OCI-LY1 (cell line): Measurements from ENCODE around the gene RAP1GDS1.

Experiments
- H2AFZ ChIP-seq: fragments of 200-600 bp; sonication (generic), shearing (Covaris generic); 2 replicates; pipeline ENCODE4 v1.6.0; 2014; ENCODE audit warnings: antibody characterized with exemption, mild to moderate bottlenecking, low read length
- H3F3A ChIP-seq: fragments of 200-600 bp; sonication (generic), shearing (Covaris generic); 2 replicates; pipeline ENCODE4 v1.6.0; 2014; ENCODE audit warnings: mild to moderate bottlenecking, antibody characterized with exemption, low read length, moderate library complexity; ENCODE audit not compliant: insufficient read depth
- H3K27ac ChIP-seq: fragments of 200-600 bp; sonication (generic); 2 replicates; pipeline ENCODE4 v1.5.1; 2014; ENCODE audit warnings: low read length, mixed run types, mild to moderate bottlenecking, low read depth; ENCODE audit not compliant: poor library complexity, severe bottlenecking
- H3K27me3 ChIP-seq: fragments of 200-600 bp; sonication (generic); 2 replicates; pipeline ENCODE4 v1.6.0; 2014; ENCODE audit warnings: antibody characterized with exemption, mild to moderate bottlenecking, low read length, moderate library complexity; ENCODE audit not compliant: insufficient read depth
- H3K36me3 ChIP-seq: fragments of 200-600 bp; sonication (generic); 2 replicates; pipeline ENCODE4 v1.6.1; 2014; ENCODE audit warnings: mild to moderate bottlenecking, antibody characterized with exemption, low read length, moderate library complexity, mixed read lengths; ENCODE audit not compliant: insufficient read depth
- H3K4me1 ChIP-seq: fragments of 200-600 bp; sonication (generic); 2 replicates; pipeline ENCODE4 v1.5.1; 2014; ENCODE audit warnings: mild to moderate bottlenecking, low read length, moderate library complexity; ENCODE audit not compliant: insufficient read depth, severe bottlenecking
- H3K4me2 ChIP-seq: fragments of 200-600 bp; sonication (generic), shearing (Covaris generic); 2 replicates; pipeline ENCODE4 v1.6.1; 2014; ENCODE audit warnings: low read length
- H3K4me3 ChIP-seq: fragments of 200-600 bp; sonication (generic); 2 replicates; pipeline ENCODE4 v1.5.1; 2014; ENCODE audit warnings: low read length, low read depth, mild to moderate bottlenecking, mixed read lengths; ENCODE audit not compliant: poor library complexity, severe bottlenecking
- H3K79me2 ChIP-seq: fragments of 200-600 bp; shearing (Covaris generic); 2 replicates; pipeline ENCODE4 v1.6.1; 2016; ENCODE audit warnings: mixed run types, low read length, mixed read lengths; ENCODE audit not compliant: insufficient read depth
- H3K9ac ChIP-seq: fragments of 200-600 bp; sonication (generic), shearing (Covaris generic); 2 replicates; pipeline ENCODE4 v1.6.1; 2014; ENCODE audit warnings: mild to moderate bottlenecking, low read length, mixed read lengths
- H3K9me2 ChIP-seq: fragments of 200-600 bp; sonication (generic), shearing (Covaris generic); 2 replicates; pipeline ENCODE4 v1.6.1; 2014; ENCODE audit warnings: low read depth, mild to moderate bottlenecking, low read length, mixed read lengths
- H3K9me3 ChIP-seq: fragments of 200-600 bp; shearing (Covaris generic); 2 replicates; pipeline ENCODE4 v1.6.1; 2014; ENCODE audit warnings: low read length, mixed read lengths
- H4K20me1 ChIP-seq: fragments of 200-600 bp; sonication (generic), shearing (Covaris generic); 2 replicates; pipeline ENCODE4 v1.6.0; 2016; ENCODE audit warnings: mild to moderate bottlenecking, low read length; ENCODE audit not compliant: insufficient read depth
- EZH2 ChIP-seq: fragments of 200-600 bp; sonication (generic), shearing (Covaris generic); IDR thresholded peaks from 2 replicates; pipeline ENCODE4 v1.8.0; 2017; ENCODE audit warnings: borderline replicate concordance, mixed run types, mild to moderate bottlenecking, antibody characterized with exemption, low read length, moderate library complexity, mixed read lengths
- TF ChIP-seq, protein P1 (sequence below): fragments of 200-600 bp; sonication (generic), shearing (Covaris generic); IDR thresholded peaks from 2 replicates; pipeline ENCODE4 v1.5.1; 2017; ENCODE audit warnings: mild to moderate bottlenecking, antibody characterized with exemption, low read length, moderate library complexity, mixed read lengths

RAP1GDS1 gene

GRCh38 chr4:98298022-98298421 is 36.8 kb downstream of the RAP1GDS1 start:
- H3K4me2 ChIP-seq, result no peak overlapping the region
- H3K9me2 ChIP-seq, result no peaks in the 10 kb centered on the region
- H3K27ac ChIP-seq, result no peak overlapping the region
- peaks cover 2% of the 10 kb centered on the region; the same call in 1 of the 2 replicates for H3K79me2 ChIP-seq
- H3K4me1 ChIP-seq, result no peaks in the 10 kb centered on the region
- H3K27me3 ChIP-seq, result no peaks in the 10 kb centered on the region
- no peaks in the 10 kb centered on the region for H4K20me1 ChIP-seq
- H3K36me3 ChIP-seq, result peaks cover 34% of the 10 kb centered on the region
- no peak overlapping the region for H3K4me3 ChIP-seq
- TF ChIP-seq, protein P1, sequence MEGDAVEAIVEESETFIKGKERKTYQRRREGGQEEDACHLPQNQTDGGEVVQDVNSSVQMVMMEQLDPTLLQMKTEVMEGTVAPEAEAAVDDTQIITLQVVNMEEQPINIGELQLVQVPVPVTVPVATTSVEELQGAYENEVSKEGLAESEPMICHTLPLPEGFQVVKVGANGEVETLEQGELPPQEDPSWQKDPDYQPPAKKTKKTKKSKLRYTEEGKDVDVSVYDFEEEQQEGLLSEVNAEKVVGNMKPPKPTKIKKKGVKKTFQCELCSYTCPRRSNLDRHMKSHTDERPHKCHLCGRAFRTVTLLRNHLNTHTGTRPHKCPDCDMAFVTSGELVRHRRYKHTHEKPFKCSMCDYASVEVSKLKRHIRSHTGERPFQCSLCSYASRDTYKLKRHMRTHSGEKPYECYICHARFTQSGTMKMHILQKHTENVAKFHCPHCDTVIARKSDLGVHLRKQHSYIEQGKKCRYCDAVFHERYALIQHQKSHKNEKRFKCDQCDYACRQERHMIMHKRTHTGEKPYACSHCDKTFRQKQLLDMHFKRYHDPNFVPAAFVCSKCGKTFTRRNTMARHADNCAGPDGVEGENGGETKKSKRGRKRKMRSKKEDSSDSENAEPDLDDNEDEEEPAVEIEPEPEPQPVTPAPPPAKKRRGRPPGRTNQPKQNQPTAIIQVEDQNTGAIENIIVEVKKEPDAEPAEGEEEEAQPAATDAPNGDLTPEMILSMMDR, result no peak
- TF ChIP-seq EZH2, result no peak
- no peak overlapping the region for H2AFZ ChIP-seq
- no peaks in the 10 kb centered on the region for H3F3A ChIP-seq
- H3K9me3 ChIP-seq, result peaks cover 5% of the 10 kb centered on the region; the same call in 1 of the 2 replicates
- no peak overlapping the region for H3K9ac ChIP-seq

DNA sequence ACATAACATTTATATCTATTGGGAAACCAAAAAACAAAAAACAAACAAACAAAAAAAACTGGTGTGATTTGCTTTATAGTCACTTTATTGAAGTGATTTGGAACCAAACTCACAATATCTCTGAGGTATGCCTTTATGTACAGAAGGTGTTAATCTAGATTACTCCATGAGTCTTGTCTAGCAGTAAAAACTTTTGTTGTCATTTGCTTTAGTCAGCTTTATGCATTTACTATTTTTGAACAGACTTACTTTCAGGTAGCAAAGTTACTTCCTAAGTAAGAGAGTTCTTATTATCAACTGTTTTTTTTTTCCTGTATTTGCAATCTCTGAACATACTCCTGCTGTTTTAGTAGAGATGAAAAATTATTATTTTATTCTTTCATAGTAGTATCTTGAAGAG is 39.5 kb downstream of the RAP1GDS1 start:
- Histone ChIP-seq H3K27ac (no peak overlapping the region), H4K20me1 (no peaks in the 10 kb centered on the region), H3K27me3 (no peaks in the 10 kb centered on the region), H3K36me3 (peaks cover 13% of the 10 kb centered on the region), H3K9me2 (no peaks in the 10 kb centered on the region), H3F3A (no peaks in the 10 kb centered on the region), H3K4me1 (no peaks in the 10 kb centered on the region), H3K79me2 (no peaks in the 10 kb centered on the region), H2AFZ (no peak overlapping the region), H3K4me2 (no peak overlapping the region), H3K9me3 (peaks cover 5% of the 10 kb centered on the region), H3K4me3 (no peak overlapping the region), H3K9ac (no peak overlapping the region)
- TF ChIP-seq, protein P1, result no peak
- TF ChIP-seq EZH2, result no peak

DNA sequence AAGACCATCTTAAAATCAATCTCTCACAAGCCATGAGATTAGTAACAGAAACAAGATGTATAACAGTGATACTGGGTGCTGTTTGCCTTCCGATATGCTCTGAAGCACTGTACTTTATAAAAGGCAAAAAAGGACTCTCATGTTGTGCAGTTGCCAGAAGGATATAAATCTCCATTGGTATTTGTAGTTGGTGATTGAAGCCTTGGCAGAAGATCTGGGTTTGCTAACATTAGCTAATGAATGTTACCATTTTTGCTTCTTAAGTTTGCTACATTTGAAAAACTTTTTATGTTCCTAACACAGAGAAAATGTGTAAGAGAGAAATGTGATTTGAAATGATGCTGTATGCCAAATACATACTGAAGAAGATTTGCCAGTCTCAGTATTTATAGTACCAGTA is 44.4 kb downstream of the RAP1GDS1 start:
- Histone ChIP-seq H3K36me3 (peaks cover 4% of the 10 kb centered on the region; the same call in 1 of the 2 replicates), H3K27me3 (no peaks in the 10 kb centered on the region), H3K9me3 (peaks cover 5% of the 10 kb centered on the region), H4K20me1 (no peaks in the 10 kb centered on the region), H3K4me1 (no peaks in the 10 kb centered on the region), H3K79me2 (no peaks in the 10 kb centered on the region), H3K9me2 (no peaks in the 10 kb centered on the region), H3K9ac (no peak overlapping the region), H3K4me2 (no peak overlapping the region), H3K4me3 (no peak overlapping the region), H2AFZ (no peak overlapping the region), H3F3A (no peaks in the 10 kb centered on the region), H3K27ac (no peak overlapping the region)
- TF ChIP-seq, protein P1, result no peak
